Epithelial cell of esophagus (primary cell): Measurements from ENCODE around the gene ATP1B1.

ENCODE experiments used
- DNase-seq: peaks from one replicate; pipeline ENCODE4 v3.0.0; 2010; ENCODE audit warnings: low read depth
- H3K4me3 ChIP-seq: 2 replicates; pipeline ENCODE4 v1.5.1; 2011; ENCODE audit warnings: mild to moderate bottlenecking, low read length, control low read depth
- TF ChIP-seq, protein P1 (sequence below): IDR thresholded peaks from 2 replicates; pipeline ENCODE4 v1.5.1; 2011; ENCODE audit warnings: low read depth, mild to moderate bottlenecking, low read length, control low read depth, inconsistent platforms; ENCODE audit not compliant: insufficient read depth; ENCODE audit errors: missing control alignments

Gene ATP1B1

GRCh38 chr1:169138866-169139670 lies 32.6 kb downstream of the ATP1B1 start:
- TF ChIP-seq, protein P1, sequence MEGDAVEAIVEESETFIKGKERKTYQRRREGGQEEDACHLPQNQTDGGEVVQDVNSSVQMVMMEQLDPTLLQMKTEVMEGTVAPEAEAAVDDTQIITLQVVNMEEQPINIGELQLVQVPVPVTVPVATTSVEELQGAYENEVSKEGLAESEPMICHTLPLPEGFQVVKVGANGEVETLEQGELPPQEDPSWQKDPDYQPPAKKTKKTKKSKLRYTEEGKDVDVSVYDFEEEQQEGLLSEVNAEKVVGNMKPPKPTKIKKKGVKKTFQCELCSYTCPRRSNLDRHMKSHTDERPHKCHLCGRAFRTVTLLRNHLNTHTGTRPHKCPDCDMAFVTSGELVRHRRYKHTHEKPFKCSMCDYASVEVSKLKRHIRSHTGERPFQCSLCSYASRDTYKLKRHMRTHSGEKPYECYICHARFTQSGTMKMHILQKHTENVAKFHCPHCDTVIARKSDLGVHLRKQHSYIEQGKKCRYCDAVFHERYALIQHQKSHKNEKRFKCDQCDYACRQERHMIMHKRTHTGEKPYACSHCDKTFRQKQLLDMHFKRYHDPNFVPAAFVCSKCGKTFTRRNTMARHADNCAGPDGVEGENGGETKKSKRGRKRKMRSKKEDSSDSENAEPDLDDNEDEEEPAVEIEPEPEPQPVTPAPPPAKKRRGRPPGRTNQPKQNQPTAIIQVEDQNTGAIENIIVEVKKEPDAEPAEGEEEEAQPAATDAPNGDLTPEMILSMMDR: no peak
- no peak overlapping the region for H3K4me3 ChIP-seq
- DNase-seq: peak; percentile 41

DNA sequence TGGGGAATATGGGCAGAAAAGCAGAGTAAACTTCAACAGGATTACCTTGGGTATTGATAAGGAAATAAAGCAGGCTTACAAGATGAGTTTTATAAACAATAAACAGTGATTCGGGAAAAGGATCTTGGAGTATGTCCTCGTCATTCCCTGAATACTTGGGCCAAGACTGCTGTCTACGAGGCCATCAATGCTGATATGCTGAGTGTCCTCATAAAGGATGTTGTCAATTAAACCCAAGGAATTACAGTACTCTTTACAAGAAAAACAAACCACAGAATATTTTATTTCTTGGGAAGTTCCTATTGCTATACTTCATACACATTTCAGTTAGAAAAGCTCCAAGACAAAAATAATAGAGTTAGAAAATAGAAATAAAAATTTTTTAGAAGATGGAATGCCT lies 34.9 kb downstream of the ATP1B1 start:
- H3K4me3 ChIP-seq: no peak overlapping the region
- TF ChIP-seq, protein P1: no peak
- no peak for DNase-seq

DNA sequence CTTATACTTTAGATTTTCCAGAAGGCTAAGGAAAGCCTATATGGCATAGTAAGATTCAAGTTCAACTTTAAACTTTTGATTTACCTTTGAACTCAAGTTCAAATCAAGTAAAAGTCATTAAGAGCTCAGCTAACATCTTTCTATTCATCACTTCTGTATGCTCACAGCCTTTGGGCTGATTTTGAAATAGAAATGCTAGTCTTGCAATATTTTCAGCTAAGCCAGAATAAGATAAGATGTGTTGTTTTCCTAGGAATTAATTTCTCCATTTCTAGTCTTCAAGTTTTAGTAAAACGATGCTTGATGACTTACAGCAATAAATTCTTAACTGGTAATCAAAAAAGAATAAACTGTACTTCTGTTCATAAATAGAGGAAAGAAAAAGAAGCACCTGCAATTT lies 35.6 kb downstream of the ATP1B1 start:
- H3K4me3 ChIP-seq: no peak overlapping the region
- DNase-seq: no peak
- TF ChIP-seq, protein P1: no peak

DNA sequence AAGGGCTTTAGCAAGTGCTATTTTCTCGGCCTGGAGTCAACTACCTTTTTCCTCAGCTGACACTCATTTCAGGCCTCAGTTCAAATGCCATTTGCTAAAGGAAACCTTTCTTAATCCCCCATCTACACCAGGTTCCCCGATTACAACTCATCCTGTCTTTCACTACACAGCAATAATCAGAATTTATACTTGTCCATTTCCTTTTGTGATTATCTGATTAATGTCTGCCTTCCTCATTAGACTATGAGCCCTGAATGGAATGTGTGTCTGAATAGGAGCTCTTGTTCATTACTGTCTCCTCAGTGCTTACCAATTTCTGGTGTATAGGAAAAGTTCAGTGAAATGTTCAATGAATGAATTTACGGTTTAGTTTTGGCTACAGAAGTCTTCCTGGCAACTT lies 36.9 kb downstream of the ATP1B1 start:
- TF ChIP-seq, protein P1: no peak
- H3K4me3 ChIP-seq: no peak overlapping the region
- DNase-seq: no peak

GRCh38 chr1:169143984-169144383 lies 37.5 kb downstream of the ATP1B1 start:
- TF ChIP-seq, protein P1: no peak
- H3K4me3 ChIP-seq: no peak overlapping the region
- no peak for DNase-seq

DNA sequence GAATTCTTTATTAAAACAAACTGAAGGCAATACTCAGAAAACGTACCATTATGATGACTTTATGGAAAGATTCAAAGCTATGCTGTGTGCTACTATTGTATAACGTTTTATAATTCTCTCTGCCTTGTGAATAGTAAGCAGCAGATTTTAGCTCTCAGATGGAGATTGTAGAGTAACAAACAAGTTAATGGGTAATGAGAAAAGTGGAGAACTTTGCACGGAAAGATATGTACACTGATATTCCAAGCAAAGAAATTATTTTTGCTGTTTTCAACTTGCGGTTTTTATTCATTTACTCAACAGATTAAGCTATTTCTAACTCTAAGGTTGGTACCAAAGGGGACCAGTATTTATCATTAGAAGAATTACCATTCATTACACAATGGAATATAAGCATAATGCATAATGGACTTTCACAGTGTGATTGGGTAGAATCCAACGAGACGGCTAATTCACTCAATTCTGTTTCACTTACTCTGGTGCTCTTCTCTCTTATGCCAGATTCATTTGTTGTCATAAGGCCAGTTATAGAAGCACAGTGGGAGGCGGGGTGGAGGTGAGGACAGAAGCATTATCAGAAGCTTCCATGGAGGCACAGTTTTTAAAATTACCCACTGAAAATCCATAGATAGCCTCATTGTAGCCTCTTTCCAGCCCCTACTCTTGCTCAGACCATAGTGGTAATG lies 38.6 kb downstream of the ATP1B1 start:
- TF ChIP-seq, protein P1: no peak
- DNase-seq: no peak
- no peak overlapping the region for H3K4me3 ChIP-seq
